Neural progenitor cell (in vitro differentiated cells): ENCODE results near the gene TTC6. TPM values are rescaled to one million over a fixed set of nuclear protein-coding genes. Genes with fewer than 3 reads are reported as not detected.

ENCODE experiments used
- DNase-seq: peaks from one replicate; pipeline ENCODE4 v3.0.0-alpha.2; 2016; ENCODE audit warnings: low spot score
- H2AFZ ChIP-seq: fragments of 200-600 bp; sonication (generic); replicated peaks from 2 replicates; pipeline ENCODE4 v1.6.1; 2016; ENCODE audit warnings: antibody characterized with exemption
- H3F3A ChIP-seq: fragments of 200-600 bp; sonication (generic); 2 replicates; pipeline ENCODE4 v1.6.1; 2016; ENCODE audit warnings: antibody characterized with exemption, low read depth
- H3K27ac ChIP-seq: fragments of 200-600 bp; sonication (generic); 2 replicates; pipeline ENCODE4 v1.5.1; 2016; ENCODE audit warnings: mild to moderate bottlenecking
- H3K27me3 ChIP-seq: fragments of 200-600 bp; sonication (generic); 2 replicates; pipeline ENCODE4 v1.6.1; 2016; ENCODE audit warnings: mild to moderate bottlenecking, moderate library complexity
- H3K36me3 ChIP-seq: fragments of 200-600 bp; sonication (generic); 2 replicates; pipeline ENCODE4 v1.5.1; 2016
- H3K4me1 ChIP-seq: fragments of 200-600 bp; sonication (generic); 2 replicates; pipeline ENCODE4 v1.6.1; 2016; ENCODE audit warnings: mixed run types
- H3K4me2 ChIP-seq: fragments of 200-600 bp; sonication (generic); 2 replicates; pipeline ENCODE4 v1.6.1; 2016
- H3K4me3 ChIP-seq: fragments of 200-600 bp; sonication (generic); 2 replicates; pipeline ENCODE4 v1.5.1; 2016
- H3K79me2 ChIP-seq: fragments of 200-600 bp; sonication (generic); 2 replicates; pipeline ENCODE4 v1.6.1; 2016; ENCODE audit warnings: low read depth
- H3K9ac ChIP-seq: fragments of 200-600 bp; sonication (generic); 2 replicates; pipeline ENCODE4 v1.6.1; 2016
- H3K9me3 ChIP-seq: fragments of 200-600 bp; sonication (generic); 2 replicates; pipeline ENCODE4 v1.5.1; 2016; ENCODE audit warnings: low read depth
- H4K20me1 ChIP-seq: fragments of 200-600 bp; sonication (generic); 2 replicates; pipeline ENCODE4 v1.6.1; 2016; ENCODE audit warnings: low read depth
- H3K27ac Mint-ChIP-seq: 3 replicates; pipeline ENCODE4 v1.8.0; 2021; ENCODE audit warnings: mixed read lengths
- H3K27me3 Mint-ChIP-seq: 2 replicates; pipeline ENCODE4 v1.8.0; 2022; ENCODE audit warnings: low read depth, mild to moderate bottlenecking, inconsistent platforms, moderate library complexity, mixed read lengths; ENCODE audit not compliant: insufficient read depth
- H3K36me3 Mint-ChIP-seq: 3 replicates; pipeline ENCODE4 v1.8.0; 2021; ENCODE audit warnings: mixed read lengths
- H3K4me1 Mint-ChIP-seq: 3 replicates; pipeline ENCODE4 v1.8.0; 2021; ENCODE audit warnings: mixed read lengths
- H3K4me3 Mint-ChIP-seq: 3 replicates; pipeline ENCODE4 v1.8.0; 2021; ENCODE audit warnings: mild to moderate bottlenecking, moderate library complexity, mixed read lengths
- H3K9me3 Mint-ChIP-seq: 3 replicates; pipeline ENCODE4 v1.8.0; 2020; ENCODE audit warnings: mixed read lengths
- CTCF ChIP-seq: fragments of 200-600 bp; sonication (generic); IDR thresholded peaks from 2 replicates; pipeline ENCODE4 v1.5.1; 2017; ENCODE audit warnings: antibody characterized with exemption, mild to moderate bottlenecking
- EZH2 ChIP-seq: fragments of 200-600 bp; sonication (generic); IDR thresholded peaks from 2 replicates; pipeline ENCODE4 v1.6.1; 2017; ENCODE audit warnings: antibody characterized with exemption, mild to moderate bottlenecking, moderate library complexity
- EZH2phosphoT487 ChIP-seq: fragments of 200-600 bp; sonication (generic); IDR thresholded peaks from 2 replicates; pipeline ENCODE4 v1.6.1; 2017; ENCODE audit warnings: antibody characterized with exemption
- total RNA-seq: library from RNA; depleted of rRNA; stranded (reverse); fragments of >200 nt; gene quantifications from 2 replicates; pipeline ENCODE4 v1.2.3, GENCODE V29; 2015; ENCODE audit warnings: low replicate concordance

Gene TTC6
- total RNA-seq, 1 donor from 2014 or later = 2.6 TPM

GRCh38 chr14:37595809-37596621 is 586 bp downstream of the TTC6 start:
- no peak for TF ChIP-seq CTCF
- peak; percentile 91 for TF ChIP-seq EZH2phosphoT487
- peak; percentile 98 for TF ChIP-seq EZH2
- H3K27ac ChIP-seq = no peak overlapping the region
- Mint-ChIP-seq H3K36me3 (no peaks in the 10 kb centered on the region), H3K9me3 (no peaks in the 10 kb centered on the region), H3K4me3 (peak overlapping the region; percentile 82), H3K27me3 (peaks cover 82% of the 10 kb centered on the region), H3K27ac (no peak overlapping the region), H3K4me1 (peaks cover 49% of the 10 kb centered on the region)
- no peaks in the 10 kb centered on the region for H3K36me3 ChIP-seq
- H3K4me2 ChIP-seq = peak overlapping the region; percentile 75
- H3K27me3 ChIP-seq = peaks cover 100% of the 10 kb centered on the region
- H3K4me1 ChIP-seq = peaks cover 28% of the 10 kb centered on the region
- H3K4me3 ChIP-seq = peak overlapping the region; percentile 50
- DNase-seq = peak; percentile 71
- H3K79me2 ChIP-seq = no peaks in the 10 kb centered on the region
- H2AFZ ChIP-seq = no peak overlapping the region
- no peaks in the 10 kb centered on the region for H3K9me3 ChIP-seq
- peaks cover 63% of the 10 kb centered on the region for H3F3A ChIP-seq
- no peak overlapping the region for H3K9ac ChIP-seq
- peaks cover 72% of the 10 kb centered on the region for H4K20me1 ChIP-seq

- Mint-ChIP-seq H3K4me1 (peaks cover 43% of the 10 kb centered on the region), H3K4me3 (peak overlapping the region; percentile 33), H3K36me3 (no peaks in the 10 kb centered on the region), H3K9me3 (no peaks in the 10 kb centered on the region), H3K27me3 (peaks cover 84% of the 10 kb centered on the region), H3K27ac (no peak overlapping the region)
- H3K4me2 ChIP-seq = no peak overlapping the region
- no peaks in the 10 kb centered on the region for H3K9me3 ChIP-seq
- peaks cover 64% of the 10 kb centered on the region for H4K20me1 ChIP-seq
- H3K4me1 ChIP-seq = peaks cover 26% of the 10 kb centered on the region
- H3F3A ChIP-seq = peaks cover 57% of the 10 kb centered on the region
- no peak overlapping the region for H2AFZ ChIP-seq
- TF ChIP-seq EZH2phosphoT487 (no peak), EZH2 (no peak), CTCF (no peak)
- H3K4me3 ChIP-seq = no peak overlapping the region
- no peaks in the 10 kb centered on the region for H3K79me2 ChIP-seq
- H3K27me3 ChIP-seq = peaks cover 100% of the 10 kb centered on the region
- no peak overlapping the region for H3K27ac ChIP-seq
- DNase-seq = peak; percentile 14
- H3K36me3 ChIP-seq = no peaks in the 10 kb centered on the region
- H3K9ac ChIP-seq = no peak overlapping the region
Measured at GRCh38 chr14:37596790-37597472, 1.5 kb downstream of the TTC6 start.

- no peak overlapping the region for H3K27ac Mint-ChIP-seq
- no peaks in the 10 kb centered on the region for H3K36me3 Mint-ChIP-seq
- no peaks in the 10 kb centered on the region for H3K9me3 Mint-ChIP-seq
- Histone ChIP-seq H3K4me1 (peaks cover 24% of the 10 kb centered on the region), H3K4me3 (no peak overlapping the region), H3K4me2 (peak overlapping the region; percentile 79), H3K79me2 (no peaks in the 10 kb centered on the region), H3K9me3 (no peaks in the 10 kb centered on the region), H3K36me3 (no peaks in the 10 kb centered on the region), H2AFZ (no peak overlapping the region), H3K27me3 (peaks cover 100% of the 10 kb centered on the region), H3K9ac (no peak overlapping the region), H3F3A (peaks cover 56% of the 10 kb centered on the region), H3K27ac (no peak overlapping the region), H4K20me1 (peaks cover 58% of the 10 kb centered on the region)
- TF ChIP-seq CTCF = peak; percentile 68
- TF ChIP-seq EZH2 = no peak
- TF ChIP-seq EZH2phosphoT487 = peak; percentile 12
- peaks cover 40% of the 10 kb centered on the region for H3K4me1 Mint-ChIP-seq
- DNase-seq = peak; percentile 81
- H3K4me3 Mint-ChIP-seq = peak overlapping the region; percentile 74
- H3K27me3 Mint-ChIP-seq = peaks cover 86% of the 10 kb centered on the region
Measured at GRCh38 chr14:37597538-37597913, 2.1 kb downstream of the TTC6 start.
